A673 (cell line): ENCODE measurements around the gene FLCN.

ENCODE experiments used
- EZH2 ChIP-seq: fragments of 200-600 bp; sonication (generic); IDR thresholded peaks from 2 replicates; pipeline ENCODE4 v1.6.1; 2017; ENCODE audit warnings: borderline replicate concordance, low read depth, mild to moderate bottlenecking, mixed read lengths, antibody characterized with exemption, low read length; ENCODE audit not compliant: poor library complexity, severe bottlenecking
- TF ChIP-seq, protein P1 (sequence below): fragments of 300-800, 200-600 bp; sonication (generic); conservative IDR thresholded peaks from 2 replicates; pipeline ENCODE4 v1.5.1; 2017; ENCODE audit warnings: low read depth, mild to moderate bottlenecking, antibody characterized with exemption, low read length, moderate library complexity, mixed read lengths

- TF ChIP-seq, protein P1, sequence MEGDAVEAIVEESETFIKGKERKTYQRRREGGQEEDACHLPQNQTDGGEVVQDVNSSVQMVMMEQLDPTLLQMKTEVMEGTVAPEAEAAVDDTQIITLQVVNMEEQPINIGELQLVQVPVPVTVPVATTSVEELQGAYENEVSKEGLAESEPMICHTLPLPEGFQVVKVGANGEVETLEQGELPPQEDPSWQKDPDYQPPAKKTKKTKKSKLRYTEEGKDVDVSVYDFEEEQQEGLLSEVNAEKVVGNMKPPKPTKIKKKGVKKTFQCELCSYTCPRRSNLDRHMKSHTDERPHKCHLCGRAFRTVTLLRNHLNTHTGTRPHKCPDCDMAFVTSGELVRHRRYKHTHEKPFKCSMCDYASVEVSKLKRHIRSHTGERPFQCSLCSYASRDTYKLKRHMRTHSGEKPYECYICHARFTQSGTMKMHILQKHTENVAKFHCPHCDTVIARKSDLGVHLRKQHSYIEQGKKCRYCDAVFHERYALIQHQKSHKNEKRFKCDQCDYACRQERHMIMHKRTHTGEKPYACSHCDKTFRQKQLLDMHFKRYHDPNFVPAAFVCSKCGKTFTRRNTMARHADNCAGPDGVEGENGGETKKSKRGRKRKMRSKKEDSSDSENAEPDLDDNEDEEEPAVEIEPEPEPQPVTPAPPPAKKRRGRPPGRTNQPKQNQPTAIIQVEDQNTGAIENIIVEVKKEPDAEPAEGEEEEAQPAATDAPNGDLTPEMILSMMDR = no peak
- TF ChIP-seq EZH2 = no peak
Observed at GRCh38 chr17:17228521-17229279, 8.3 kb downstream of the FLCN start.
